Chondrocyte (in vitro differentiated cells): Measurements from ENCODE around the gene CST3. TPM values are rescaled to one million over a fixed set of nuclear protein-coding genes. Genes with fewer than 3 reads are reported as not detected.

Experiments
- DNase-seq: peaks from one replicate; pipeline ENCODE4 v3.0.0; 2021; ENCODE audit warnings: mixed read lengths, low spot score
- H3K27ac Mint-ChIP-seq: one replicate; pipeline ENCODE4 v1.8.0; 2021; ENCODE audit warnings: mild to moderate bottlenecking, moderate library complexity, mixed read lengths; ENCODE audit not compliant: unreplicated experiment
- H3K27me3 Mint-ChIP-seq: 2 replicates; pipeline ENCODE4 v1.8.0; 2021; ENCODE audit warnings: low read depth, mixed read lengths
- H3K36me3 Mint-ChIP-seq: 2 replicates; pipeline ENCODE4 v1.8.0; 2021; ENCODE audit warnings: low read depth, mixed read lengths
- H3K4me1 Mint-ChIP-seq: 2 replicates; pipeline ENCODE4 v1.8.0; 2021; ENCODE audit warnings: low read depth, mild to moderate bottlenecking, mixed read lengths
- H3K4me3 Mint-ChIP-seq: one replicate; pipeline ENCODE4 v1.8.0; 2021; ENCODE audit warnings: mild to moderate bottlenecking, moderate library complexity, mixed read lengths; ENCODE audit not compliant: unreplicated experiment
- H3K9me3 Mint-ChIP-seq: 2 replicates; pipeline ENCODE4 v1.8.0; 2021; ENCODE audit warnings: low read depth, mixed read lengths
- total RNA-seq: library from RNA; stranded (reverse); gene quantifications from 3 replicates; pipeline ENCODE4 v1.2.1, GENCODE V29; 2021
- TF ChIP-seq, protein P1 (sequence below): fragments of 200-600 bp; sonication (generic); IDR thresholded peaks from 2 replicates; pipeline ENCODE4 v1.5.0; 2021; ENCODE audit warnings: antibody characterized with exemption, mild to moderate bottlenecking, moderate library complexity

The CST3 gene
- total RNA-seq, 1 donor from 2014 or later = 487 TPM

- H3K4me1 Mint-ChIP-seq = no peaks in the 10 kb centered on the region
- TF ChIP-seq, protein P1, sequence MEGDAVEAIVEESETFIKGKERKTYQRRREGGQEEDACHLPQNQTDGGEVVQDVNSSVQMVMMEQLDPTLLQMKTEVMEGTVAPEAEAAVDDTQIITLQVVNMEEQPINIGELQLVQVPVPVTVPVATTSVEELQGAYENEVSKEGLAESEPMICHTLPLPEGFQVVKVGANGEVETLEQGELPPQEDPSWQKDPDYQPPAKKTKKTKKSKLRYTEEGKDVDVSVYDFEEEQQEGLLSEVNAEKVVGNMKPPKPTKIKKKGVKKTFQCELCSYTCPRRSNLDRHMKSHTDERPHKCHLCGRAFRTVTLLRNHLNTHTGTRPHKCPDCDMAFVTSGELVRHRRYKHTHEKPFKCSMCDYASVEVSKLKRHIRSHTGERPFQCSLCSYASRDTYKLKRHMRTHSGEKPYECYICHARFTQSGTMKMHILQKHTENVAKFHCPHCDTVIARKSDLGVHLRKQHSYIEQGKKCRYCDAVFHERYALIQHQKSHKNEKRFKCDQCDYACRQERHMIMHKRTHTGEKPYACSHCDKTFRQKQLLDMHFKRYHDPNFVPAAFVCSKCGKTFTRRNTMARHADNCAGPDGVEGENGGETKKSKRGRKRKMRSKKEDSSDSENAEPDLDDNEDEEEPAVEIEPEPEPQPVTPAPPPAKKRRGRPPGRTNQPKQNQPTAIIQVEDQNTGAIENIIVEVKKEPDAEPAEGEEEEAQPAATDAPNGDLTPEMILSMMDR = no peak
- no peaks in the 10 kb centered on the region for H3K36me3 Mint-ChIP-seq
- H3K4me3 Mint-ChIP-seq = no peak overlapping the region
- no peak for DNase-seq
- peaks cover 20% of the 10 kb centered on the region for H3K27me3 Mint-ChIP-seq
- no peaks in the 10 kb centered on the region for H3K9me3 Mint-ChIP-seq
- no peak overlapping the region for H3K27ac Mint-ChIP-seq
Observed at GRCh38 chr20:23683281-23683680, 45.5 kb upstream of the CST3 start.

GRCh38 chr20:23680146-23680545, 42.4 kb upstream of the CST3 start:
- peaks cover 41% of the 10 kb centered on the region for H3K27me3 Mint-ChIP-seq
- TF ChIP-seq, protein P1 = no peak
- DNase-seq = no peak
- H3K4me1 Mint-ChIP-seq = no peaks in the 10 kb centered on the region
- H3K4me3 Mint-ChIP-seq = no peak overlapping the region
- no peak overlapping the region for H3K27ac Mint-ChIP-seq
- no peaks in the 10 kb centered on the region for H3K36me3 Mint-ChIP-seq
- H3K9me3 Mint-ChIP-seq = no peaks in the 10 kb centered on the region

DNA sequence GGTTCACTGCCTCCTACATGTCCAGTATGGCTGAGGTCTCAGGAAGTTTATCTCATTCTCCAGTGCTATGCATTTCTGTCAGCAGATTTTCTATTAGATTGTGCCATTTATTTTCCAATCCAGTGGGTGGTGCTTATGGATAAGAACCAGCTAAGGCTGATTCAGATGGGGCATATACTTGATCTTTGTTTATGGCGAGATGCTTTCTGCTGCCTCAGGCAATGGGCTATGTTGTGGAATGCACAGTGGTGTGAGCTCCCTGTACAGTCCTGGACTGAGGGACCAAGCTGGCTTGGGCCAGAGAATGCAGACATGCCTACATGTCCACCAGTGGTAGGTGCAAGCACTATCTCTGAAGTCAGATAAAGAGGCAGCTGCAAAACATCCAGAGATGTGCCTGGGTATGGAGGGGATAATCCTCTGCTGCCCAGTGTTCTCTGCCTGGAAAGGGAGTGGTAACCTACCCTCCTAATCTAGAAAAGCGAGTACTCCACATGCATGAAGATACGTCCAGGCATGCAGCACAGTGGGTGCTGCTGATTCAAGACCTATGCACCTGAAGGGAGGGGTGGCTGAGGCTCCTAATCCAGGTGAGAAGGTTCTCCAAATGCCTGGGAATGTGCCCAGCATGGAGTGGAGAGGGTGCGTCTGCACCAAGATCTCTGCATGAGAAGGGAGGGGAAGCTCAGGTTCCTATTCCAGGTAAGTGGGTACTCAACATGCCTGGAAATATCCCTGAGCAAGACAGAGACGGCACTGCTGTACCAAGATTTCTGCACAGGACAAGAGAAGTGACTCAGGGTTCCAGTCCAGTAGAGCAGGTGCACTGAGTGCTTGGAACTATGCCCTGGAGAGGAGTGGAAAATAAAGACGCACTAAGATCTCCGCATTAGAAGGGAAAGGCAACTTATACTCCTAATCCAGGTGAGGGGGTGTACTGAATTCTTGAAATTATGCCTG, 41.7 kb upstream of the CST3 start:
- no peaks in the 10 kb centered on the region for H3K4me1 Mint-ChIP-seq

GRCh38 chr20:23673209-23673608, 35.5 kb upstream of the CST3 start:
- H3K4me3 Mint-ChIP-seq = no peak overlapping the region
- TF ChIP-seq, protein P1 = no peak
- H3K27me3 Mint-ChIP-seq = peaks cover 26% of the 10 kb centered on the region
- H3K27ac Mint-ChIP-seq = no peak overlapping the region
- H3K9me3 Mint-ChIP-seq = peaks cover 4% of the 10 kb centered on the region
- no peaks in the 10 kb centered on the region for H3K4me1 Mint-ChIP-seq
- DNase-seq = no peak
- no peaks in the 10 kb centered on the region for H3K36me3 Mint-ChIP-seq

More for the DNA sequence above, 41.7 kb upstream of the CST3 start:
- TF ChIP-seq, protein P1 = no peak
- no peak overlapping the region for H3K27ac Mint-ChIP-seq
- no peak for DNase-seq
- no peaks in the 10 kb centered on the region for H3K36me3 Mint-ChIP-seq
- peaks cover 40% of the 10 kb centered on the region for H3K27me3 Mint-ChIP-seq
- H3K9me3 Mint-ChIP-seq = no peaks in the 10 kb centered on the region
- H3K4me3 Mint-ChIP-seq = no peak overlapping the region

- H3K36me3 Mint-ChIP-seq = no peaks in the 10 kb centered on the region
- peaks cover 22% of the 10 kb centered on the region for H3K27me3 Mint-ChIP-seq
- no peak overlapping the region for H3K4me3 Mint-ChIP-seq
- H3K27ac Mint-ChIP-seq = no peak overlapping the region
- peaks cover 4% of the 10 kb centered on the region for H3K9me3 Mint-ChIP-seq
- no peak for DNase-seq
- TF ChIP-seq, protein P1 = no peak
- H3K4me1 Mint-ChIP-seq = no peaks in the 10 kb centered on the region
Observed at GRCh38 chr20:23672158-23672557, 34.4 kb upstream of the CST3 start.
